GM12878 (cell line): Measurements from ENCODE around the gene ADAM11. TPM values are rescaled to one million over a fixed set of nuclear protein-coding genes. Genes with fewer than 3 reads are reported as not detected.

Source experiments
- ATAC-seq: fragments of 200-7000 bp; cut with Tn5 transposase; 3 replicates; pipeline ENCODE4 v1.9.1; 2020; ENCODE audit warnings: mild to moderate bottlenecking, moderate library complexity
- BruUV-seq: library from RNA; stranded (reverse); fragments of 400-500 nt; replicated peaks from 2 replicates; lab custom pipeline; 2021; lab: Mats Ljungman, UMichigan
- CTCF ChIA-PET: fragments of 300-600 bp; sonication (Branson Sonifier 250); formaldehyde crosslinking; extraction: SDS; loops from one replicate; lab custom pipeline; 2021; ENCODE audit warnings: inconsistent platforms; lab: Yijun Ruan, JAX
- POLR2A ChIA-PET: fragments of 350-600 bp; formaldehyde crosslinking; extraction: SDS; loops from one replicate; lab custom pipeline; 2021; ENCODE audit warnings: inconsistent platforms; lab: Charles Lee
- RAD21 ChIA-PET: fragments of 300-600 bp; sonication (Branson Sonifier 250); formaldehyde crosslinking; loops from one replicate; lab custom pipeline; 2023; ENCODE audit warnings: antibody characterized with exemption; ENCODE audit not compliant: unreplicated experiment; lab: Charles Lee
- SMC1A ChIA-PET: fragments of 300-600 bp; sonication (Branson Sonifier 250); formaldehyde crosslinking; loops from one replicate; lab custom pipeline; 2023; ENCODE audit not compliant: unreplicated experiment, uncharacterized antibody; lab: Charles Lee
- DNase-seq: peaks from one replicate; pipeline ENCODE4 v3.0.0-alpha.2; 2011; ENCODE audit warnings: low read depth, low spot score
- FAIRE-seq: peaks from 3 replicates; lab custom pipeline; 2011; peaks lifted over from hg19 to GRCh38; lab: Jason Lieb, UNC
- H2AFZ ChIP-seq: 2 replicates; pipeline ENCODE4 v1.6.0; 2011; ENCODE audit warnings: low read depth, low read length, control low read depth; ENCODE audit not compliant: control insufficient read depth
- H3K27ac ChIP-seq: 2 replicates; pipeline ENCODE4 v1.5.1; 2011; ENCODE audit warnings: control low read depth; ENCODE audit not compliant: control insufficient read depth, insufficient read depth
- H3K27me3 ChIP-seq, 2 experiments: replicated peaks in 1 of 2; 2 replicates each; pipeline versions ENCODE4 v1.6.0 to v1.6.1; 2011; ENCODE audit warnings: low read length in 1 of 2; ENCODE audit not compliant: control insufficient read depth in 2 of 2, insufficient read depth in 2 of 2
- H3K36me3 ChIP-seq, 2 experiments: 2 replicates each; pipeline ENCODE4 v1.5.1; 2011; ENCODE audit warnings: low read length in 1 of 2; ENCODE audit not compliant: control insufficient read depth in 2 of 2, insufficient read depth in 2 of 2
- H3K4me1 ChIP-seq: 2 replicates; pipeline ENCODE4 v1.6.1; 2011; ENCODE audit warnings: mild to moderate bottlenecking, low read length, moderate library complexity, mixed read lengths; ENCODE audit not compliant: control insufficient read depth, insufficient read depth
- H3K4me2 ChIP-seq: 2 replicates; pipeline ENCODE4 v1.6.0; 2011; ENCODE audit warnings: control low read depth; ENCODE audit not compliant: control insufficient read depth, insufficient read depth
- H3K4me3 ChIP-seq: fragments of 200-600 bp; sonication (generic); 2 replicates; pipeline ENCODE4 v1.5.1; 2016
- H3K79me2 ChIP-seq: 2 replicates; pipeline ENCODE4 v1.6.0; 2011; ENCODE audit warnings: low read length; ENCODE audit not compliant: control insufficient read depth, insufficient read depth
- H3K9ac ChIP-seq: 2 replicates; pipeline ENCODE4 v1.8.0; 2011; ENCODE audit warnings: low read length, control low read depth, mixed read lengths; ENCODE audit not compliant: control insufficient read depth, insufficient read depth
- H3K9me3 ChIP-seq: replicated peaks from 3 replicates; pipeline ENCODE4 v1.5.1; 2011; ENCODE audit warnings: mild to moderate bottlenecking, low read length; ENCODE audit not compliant: control insufficient read depth, insufficient read depth
- H4K20me1 ChIP-seq: 2 replicates; pipeline ENCODE4 v1.6.0; 2011; ENCODE audit not compliant: control insufficient read depth, insufficient read depth
- SPI1 ChIP-seq: IDR thresholded peaks from 2 replicates; pipeline ENCODE4 v1.6.1; 2011; ENCODE audit warnings: low read depth, mild to moderate bottlenecking, low read length, moderate library complexity, borderline replicate concordance; ENCODE audit not compliant: insufficient read depth
- ZBTB11 ChIP-seq: fragments of 450-650 bp; formaldehyde crosslinking; IDR thresholded peaks from 2 replicates; pipeline ENCODE4 v1.5.0; 2022; ENCODE audit warnings: mild to moderate bottlenecking, missing genetic modification characterization
- WGBS: methylation state at CpG from one replicate; pipeline ENCODE4 v1.1.6; 2016; ENCODE audit warnings: low lambda C conversion rate; ENCODE audit not compliant: insufficient replicate concordance, insufficient coverage; ENCODE audit errors: missing lambda C conversion rate; 5-methylcytosine and 5-hydroxymethylcytosine counted together
- in situ Hi-C: fragments of 300-500 bp; cut with MboI; formaldehyde crosslinking; loops from 9 replicates; pipeline ENCODE4 v1.14.3; 2018; ENCODE audit warnings: mixed read lengths
- intact Hi-C: fragments of 100-400 bp; cut with micrococcal nuclease; formaldehyde crosslinking; loops from one replicate; pipeline ENCODE4 v1.14.2; 2022; ENCODE audit not compliant: unreplicated experiment
- polyA plus RNA-seq, 11 experiments: library from polyadenylated mRNA; depleted of rRNA in 4 of 11; unstranded in 6 of 11; stranded (reverse) in 5 of 11; fragments of >200 nt; fragmentation: Nextera tagmentation in 4 of 11; fragmentation: Illumina TruSeq in 1 of 11; extraction: Ambion mirVana in 4 of 11; extraction: Trizol in 1 of 11; gene quantifications; 1 replicate in 1 of 11; 2 replicates in 10 of 11; pipeline versions ENCODE4 v1.2.1 to v1.2.3, GENCODE V29; 2011 to 2016; ENCODE audit warnings: inconsistent platforms in 2 of 11, missing spikeins in 2 of 11, low read depth in 1 of 11
- total RNA-seq, 4 experiments: library from RNA; depleted of rRNA in 3 of 4; stranded (reverse); fragments of >200 nt in 3 of 4; fragmentation: Illumina TruSeq in 1 of 4; extraction: Trizol in 1 of 4; gene quantifications; 2 replicates each; pipeline versions ENCODE4 v1.2.1 to v1.2.3, GENCODE V29; 2013 to 2021
- TF ChIP-seq, protein P1 (sequence below): fragments of 450-650 bp; IDR thresholded peaks from 2 replicates; pipeline ENCODE4 v1.6.1; 2018; ENCODE audit warnings: borderline replicate concordance, mild to moderate bottlenecking; ENCODE audit not compliant: partially characterized antibody

The ADAM11 gene
- total and polyA plus RNA-seq, 10 of the 15 experiments (the other 5 are each of a cell fraction or from before 2014, with no cell fraction given) = 0.03 to 0.37 (median 0.06) TPM; not detected in 3

DNA sequence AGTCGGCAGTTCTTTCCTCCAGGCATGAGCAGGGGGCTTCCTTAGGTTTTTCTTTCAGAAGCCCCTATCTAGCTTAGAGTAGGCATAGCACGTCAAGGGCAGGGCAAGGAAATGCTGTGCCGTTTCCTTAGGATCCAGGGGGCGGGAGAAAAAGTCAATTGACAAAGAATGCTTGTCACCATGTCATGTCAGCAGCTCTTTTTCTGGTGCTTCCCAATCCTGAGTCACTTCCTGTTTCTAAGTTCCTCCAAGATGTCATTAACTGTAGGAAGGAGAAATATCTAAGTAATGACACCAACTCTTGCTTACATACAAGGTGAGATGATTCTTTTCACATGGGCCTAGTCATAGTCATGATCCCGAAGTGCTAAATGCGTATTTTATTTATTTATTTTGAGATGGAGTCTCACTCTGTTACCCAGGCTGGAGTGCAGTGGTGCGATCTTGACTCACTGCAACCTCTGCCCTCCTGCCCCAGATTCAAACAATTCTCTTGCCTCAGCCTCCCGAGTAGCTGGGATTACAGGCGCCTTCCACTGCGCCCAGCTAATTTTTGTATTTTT lies 36.1 kb downstream of the ADAM11 start:
- no peak overlapping the region for H2AFZ ChIP-seq
- CTCF ChIA-PET = interaction anchor here (1.0 to 1.2 kb wide), 5 partner anchors 8 to 341 kb away, joined by 3 to 4 read pairs (median 3); partner anchors contain the start of gene ACBD4
- H3K79me2 ChIP-seq = no peaks in the 10 kb centered on the region
- no peak overlapping the region for H3K27ac ChIP-seq
- H3K4me2 ChIP-seq = no peak overlapping the region
- no peak overlapping the region for H3K4me3 ChIP-seq
- WGBS = 54% methylated on average over 10 of the region's 10 CpGs
- RAD21 ChIA-PET = no interaction called here
- DNase-seq (no peak), FAIRE-seq (no peak), ATAC-seq (no peak)
- H3K9me3 ChIP-seq = no peaks in the 10 kb centered on the region
- H3K9ac ChIP-seq = no peak overlapping the region
- no peaks in the 10 kb centered on the region for H3K4me1 ChIP-seq
- no TSS peak for BruUV-seq
- no peaks in the 10 kb centered on the region for H4K20me1 ChIP-seq
- in situ Hi-C loops = no loop called here
- POLR2A ChIA-PET = no interaction called here
- TF ChIP-seq, protein P1, sequence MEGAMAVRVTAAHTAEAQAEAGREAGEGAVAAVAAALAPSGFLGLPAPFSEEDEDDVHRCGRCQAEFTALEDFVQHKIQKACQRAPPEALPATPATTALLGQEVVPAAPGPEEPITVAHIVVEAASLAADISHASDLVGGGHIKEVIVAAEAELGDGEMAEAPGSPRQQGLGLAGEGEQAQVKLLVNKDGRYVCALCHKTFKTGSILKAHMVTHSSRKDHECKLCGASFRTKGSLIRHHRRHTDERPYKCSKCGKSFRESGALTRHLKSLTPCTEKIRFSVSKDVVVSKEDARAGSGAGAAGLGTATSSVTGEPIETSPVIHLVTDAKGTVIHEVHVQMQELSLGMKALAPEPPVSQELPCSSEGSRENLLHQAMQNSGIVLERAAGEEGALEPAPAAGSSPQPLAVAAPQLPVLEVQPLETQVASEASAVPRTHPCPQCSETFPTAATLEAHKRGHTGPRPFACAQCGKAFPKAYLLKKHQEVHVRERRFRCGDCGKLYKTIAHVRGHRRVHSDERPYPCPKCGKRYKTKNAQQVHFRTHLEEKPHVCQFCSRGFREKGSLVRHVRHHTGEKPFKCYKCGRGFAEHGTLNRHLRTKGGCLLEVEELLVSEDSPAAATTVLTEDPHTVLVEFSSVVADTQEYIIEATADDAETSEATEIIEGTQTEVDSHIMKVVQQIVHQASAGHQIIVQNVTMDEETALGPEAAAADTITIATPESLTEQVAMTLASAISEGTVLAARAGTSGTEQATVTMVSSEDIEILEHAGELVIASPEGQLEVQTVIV = no peak
- peak; percentile 46; the same call in 1 of the 2 replicates for TF ChIP-seq SPI1
- SMC1A ChIA-PET = no interaction called here
- H3K36me3 ChIP-seq = no peaks in the 10 kb centered on the region; a peak in 1 of 4 replicates
- no peaks in the 10 kb centered on the region for H3K27me3 ChIP-seq
- intact Hi-C loops = no loop called here

DNA sequence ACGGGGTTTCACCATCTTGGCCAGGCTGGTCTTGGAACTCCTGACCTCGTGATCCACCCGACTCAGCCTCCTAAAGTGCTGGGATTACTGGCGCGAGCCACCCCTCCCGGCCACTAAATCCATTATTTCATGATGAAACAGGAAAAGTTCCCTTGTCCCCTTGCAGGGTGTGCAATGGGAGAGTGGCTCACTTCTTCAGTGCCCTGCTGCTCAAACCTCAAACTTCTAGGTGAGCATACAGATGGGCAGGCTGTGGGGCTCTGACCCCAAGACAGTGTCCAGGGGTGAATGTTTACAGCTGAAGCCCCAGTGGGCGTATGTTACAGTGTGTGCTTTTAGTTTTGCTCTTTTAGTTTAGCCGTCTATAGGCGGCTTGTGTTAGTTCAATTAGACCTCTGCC lies 36.6 kb downstream of the ADAM11 start:
- no peak overlapping the region for H3K9ac ChIP-seq
- H3K4me1 ChIP-seq = no peaks in the 10 kb centered on the region
- in situ Hi-C loops = no loop called here
- intact Hi-C loops = no loop called here
- no peaks in the 10 kb centered on the region for H3K27me3 ChIP-seq
- ChIA-PET SMC1A (no interaction called here), RAD21 (no interaction called here), POLR2A (no interaction called here), CTCF (interaction anchor here (1.1 kb wide), 1 partner anchor 340 kb away, joined by 4 read pairs; the partner anchor contains the start of gene ACBD4)
- no peak overlapping the region for H2AFZ ChIP-seq
- H3K27ac ChIP-seq = no peak overlapping the region
- H3K4me2 ChIP-seq = no peak overlapping the region
- no peaks in the 10 kb centered on the region for H3K79me2 ChIP-seq
- no peak for DNase-seq
- no peak for ATAC-seq
- BruUV-seq = no TSS peak
- no peak for FAIRE-seq
- H4K20me1 ChIP-seq = no peaks in the 10 kb centered on the region
- TF ChIP-seq ZBTB11 (CRISPR knock-in tag) = no peak
- H3K36me3 ChIP-seq = no peaks in the 10 kb centered on the region; a peak in 1 of 4 replicates
- no peak overlapping the region for H3K4me3 ChIP-seq
- H3K9me3 ChIP-seq = no peaks in the 10 kb centered on the region
- WGBS = 74% methylated on average over 9 of the region's 9 CpGs
